H9 (cell line): ENCODE data around the gene WDR91. TPM values are rescaled to one million over a fixed set of nuclear protein-coding genes. Genes with fewer than 3 reads are reported as not detected.

ENCODE experiments used
- DNase-seq: peaks from one replicate; pipeline ENCODE4 v3.0.0-alpha.2; 2017
- H2AFZ ChIP-seq: one replicate; pipeline ENCODE4 v1.6.1; 2013; ENCODE audit warnings: mild to moderate bottlenecking, low read length, control low read depth, moderate library complexity
- H2AK5ac ChIP-seq: 2 replicates; pipeline ENCODE4 v1.6.1; 2013; ENCODE audit warnings: low read length, control low read depth, mixed read lengths; ENCODE audit not compliant: insufficient read length
- H2BK120ac ChIP-seq: one replicate; pipeline ENCODE4 v1.6.1; 2013; ENCODE audit warnings: low read depth, mild to moderate bottlenecking, low read length, control low read depth, inconsistent platforms; ENCODE audit not compliant: poor library complexity, severe bottlenecking
- H2BK12ac ChIP-seq: 2 replicates; pipeline ENCODE4 v1.6.1; 2013; ENCODE audit warnings: low read length, control low read depth, mixed read lengths, low read depth; ENCODE audit not compliant: insufficient read length
- H2BK15ac ChIP-seq: 2 replicates; pipeline ENCODE4 v1.6.1; 2013; ENCODE audit warnings: low read depth, low read length, control low read depth
- H2BK20ac ChIP-seq: one replicate; pipeline ENCODE4 v1.6.1; 2013; ENCODE audit warnings: low read depth, mild to moderate bottlenecking, low read length, control low read depth, inconsistent platforms; ENCODE audit not compliant: poor library complexity, severe bottlenecking
- H2BK5ac ChIP-seq: 2 replicates; pipeline ENCODE4 v1.6.1; 2013; ENCODE audit warnings: low read length, control low read depth, mixed read lengths; ENCODE audit not compliant: insufficient read length
- H3K14ac ChIP-seq: 2 replicates; pipeline ENCODE4 v1.6.1; 2013; ENCODE audit warnings: low read length, control low read depth; ENCODE audit not compliant: insufficient read depth
- H3K18ac ChIP-seq: 2 replicates; pipeline ENCODE4 v1.6.1; 2013; ENCODE audit warnings: low read depth, mild to moderate bottlenecking, mixed read lengths, low read length, control low read depth; ENCODE audit not compliant: insufficient read length
- H3K23ac ChIP-seq: 2 replicates; pipeline ENCODE4 v1.6.1; 2013; ENCODE audit warnings: low read length, control low read depth, mixed read lengths, low read depth; ENCODE audit not compliant: insufficient read length
- H3K23me2 ChIP-seq: 2 replicates; pipeline ENCODE4 v1.6.1; 2013; ENCODE audit warnings: low read depth, mild to moderate bottlenecking, mixed read lengths, low read length, control low read depth; ENCODE audit not compliant: insufficient read length, poor library complexity, severe bottlenecking
- H3K27ac ChIP-seq: 2 replicates; pipeline ENCODE4 v1.5.1; 2013; ENCODE audit warnings: low read length, control low read depth, mixed read lengths, low read depth; ENCODE audit not compliant: insufficient read length
- H3K27me3 ChIP-seq: 2 replicates; pipeline ENCODE4 v1.6.1; 2013; ENCODE audit warnings: low read length, control low read depth, inconsistent platforms; ENCODE audit not compliant: insufficient read depth
- H3K4ac ChIP-seq: 2 replicates; pipeline ENCODE4 v1.6.1; 2013; ENCODE audit warnings: low read depth, mild to moderate bottlenecking, control low read depth, inconsistent platforms, low read length, moderate library complexity
- H3K4me1 ChIP-seq: 2 replicates; pipeline ENCODE4 v1.6.1; 2013; ENCODE audit warnings: low read length, control low read depth, inconsistent platforms; ENCODE audit not compliant: insufficient read depth
- H3K4me2 ChIP-seq: 2 replicates; pipeline ENCODE4 v1.6.1; 2013; ENCODE audit warnings: low read length, control low read depth, mixed read lengths; ENCODE audit not compliant: insufficient read length, insufficient read depth
- H3K56ac ChIP-seq: 2 replicates; pipeline ENCODE4 v1.6.1; 2013; ENCODE audit warnings: low read depth, mild to moderate bottlenecking, mixed read lengths, low read length, control low read depth; ENCODE audit not compliant: insufficient read length
- H3K79me1 ChIP-seq: 2 replicates; pipeline ENCODE4 v1.6.1; 2013; ENCODE audit warnings: low read depth, mild to moderate bottlenecking, moderate library complexity, low read length, control low read depth, inconsistent platforms; ENCODE audit not compliant: insufficient read depth, poor library complexity, severe bottlenecking
- H3K79me2 ChIP-seq: 2 replicates; pipeline ENCODE4 v1.6.1; 2013; ENCODE audit warnings: low read length, control low read depth, inconsistent platforms; ENCODE audit not compliant: insufficient read depth
- H3K9ac ChIP-seq: 2 replicates; pipeline ENCODE4 v1.6.1; 2013; ENCODE audit warnings: low read length, control low read depth, mixed read lengths; ENCODE audit not compliant: insufficient read length; ENCODE audit errors: extremely low read depth
- H3K9me3 ChIP-seq: one replicate; pipeline ENCODE4 v1.6.1; 2013; ENCODE audit warnings: low read depth, low read length, inconsistent platforms; ENCODE audit not compliant: control insufficient read depth
- H3T11ph ChIP-seq: one replicate; pipeline ENCODE4 v1.6.1; 2013; ENCODE audit warnings: mild to moderate bottlenecking, low read length, control low read depth, inconsistent platforms
- H4K20me1 ChIP-seq: one replicate; pipeline ENCODE4 v1.6.1; 2013; ENCODE audit not compliant: control insufficient read depth, insufficient read length, insufficient read depth
- H4K5ac ChIP-seq: 2 replicates; pipeline ENCODE4 v1.6.1; 2013; ENCODE audit warnings: low read depth, mild to moderate bottlenecking, mixed read lengths, low read length, control low read depth; ENCODE audit not compliant: insufficient read length
- H4K8ac ChIP-seq: replicated peaks from 2 replicates; pipeline ENCODE4 v1.6.1; 2013; ENCODE audit warnings: low read length, control low read depth, mixed read lengths, low read depth; ENCODE audit not compliant: insufficient read length
- H4K91ac ChIP-seq: 2 replicates; pipeline ENCODE4 v1.6.1; 2013; ENCODE audit warnings: low read depth, mild to moderate bottlenecking, moderate library complexity, mixed read lengths, low read length, control low read depth; ENCODE audit not compliant: insufficient read length
- H3K27ac Mint-ChIP-seq, 3 experiments: 2 replicates in 2 of 3; 3 replicates in 1 of 3; pipeline ENCODE4 v1.8.0; 2020 to 2021; ENCODE audit warnings: mixed read lengths in 3 of 3, mild to moderate bottlenecking in 1 of 3, moderate library complexity in 1 of 3
- H3K27me3 Mint-ChIP-seq: 2 replicates; pipeline ENCODE4 v1.8.0; 2021; ENCODE audit warnings: low read depth, mild to moderate bottlenecking, moderate library complexity, mixed read lengths
- H3K36me3 Mint-ChIP-seq, 3 experiments: 2 replicates in 2 of 3; 3 replicates in 1 of 3; pipeline ENCODE4 v1.8.0; 2020 to 2021; ENCODE audit warnings: low read depth in 3 of 3, mixed read lengths in 3 of 3; ENCODE audit not compliant: insufficient read depth in 1 of 3
- H3K4me1 Mint-ChIP-seq, 2 experiments: 2 replicates each; pipeline ENCODE4 v1.8.0; 2020; ENCODE audit warnings: mixed read lengths in 2 of 2
- H3K4me3 Mint-ChIP-seq, 2 experiments: 2 replicates in 1 of 2; 3 replicates in 1 of 2; pipeline ENCODE4 v1.8.0; 2020 to 2021; ENCODE audit warnings: mild to moderate bottlenecking in 2 of 2, mixed read lengths in 2 of 2, moderate library complexity in 1 of 2
- H3K9me3 Mint-ChIP-seq, 2 experiments: 2 replicates in 1 of 2; 3 replicates in 1 of 2; pipeline ENCODE4 v1.8.0; 2020; ENCODE audit warnings: mild to moderate bottlenecking in 2 of 2, mixed read lengths in 2 of 2, moderate library complexity in 1 of 2
- CTCF ChIP-seq: fragments of 200-600 bp; sonication (generic); conservative IDR thresholded peaks from 3 replicates; pipeline ENCODE4 v1.8.0; 2021; ENCODE audit warnings: antibody characterized with exemption, mild to moderate bottlenecking
- WGBS: extraction: QIAGEN DNeasy Blood & Tissue Kit; methylation state at CpG from one replicate; pipeline ENCODE4 v1.1.7; 2013; ENCODE audit warnings: missing lambda C conversion rate, low lambda C conversion rate, mixed read lengths; ENCODE audit not compliant: insufficient read length; ENCODE audit errors: extremely low coverage; 5-methylcytosine and 5-hydroxymethylcytosine counted together
- total RNA-seq: library from RNA; stranded (reverse); gene quantifications from 2 replicates; pipeline ENCODE4 v1.2.1, GENCODE V29; 2021

WDR91 gene
- total RNA-seq, 1 experiment from 2014 or later, result 9.4 TPM

DNA sequence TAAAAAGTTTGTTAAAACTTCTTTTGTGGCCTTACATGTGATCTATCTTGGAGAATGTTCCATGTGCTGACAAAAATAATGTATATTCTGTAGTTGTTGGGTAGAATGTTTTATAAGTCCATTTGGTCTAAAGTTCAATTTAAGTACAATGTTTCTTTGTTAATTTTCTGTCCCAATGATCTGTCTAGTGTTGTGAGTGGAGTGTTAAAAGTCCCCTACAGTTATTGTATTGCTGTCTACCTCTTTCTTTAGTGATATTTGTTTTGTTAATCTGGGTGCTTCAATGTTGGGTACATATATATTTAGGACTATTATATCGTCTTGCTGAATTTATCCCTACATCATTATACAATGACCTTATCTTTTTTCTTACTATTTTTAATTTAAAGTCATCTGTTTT lies 56.6 kb downstream of the WDR91 start:
- Mint-ChIP-seq H3K36me3 (peaks cover 16 to 50% (median 38%) of the 10 kb centered on the region in 3 experiments), H3K9me3 (peaks cover 32 to 40% of the 10 kb centered on the region in 2 experiments), H3K4me3 (no peak overlapping the region), H3K4me1 (peaks cover 0 to 8% of the 10 kb centered on the region in 2 experiments; a peak in 2 of 4 replicates), H3K27me3 (peaks cover 5% of the 10 kb centered on the region), H3K27ac (no peak overlapping the region)
- DNase-seq, result no peak
- Histone ChIP-seq H2AK5ac (no peak overlapping the region), H3K14ac (no peak overlapping the region), H2BK20ac (no peak overlapping the region), H3K79me2 (no peaks in the 10 kb centered on the region), H4K8ac (no peak overlapping the region), H4K5ac (no peak overlapping the region), H3K9ac (no peak overlapping the region), H3K4me1 (no peaks in the 10 kb centered on the region), H2BK12ac (no peak overlapping the region), H4K91ac (no peak overlapping the region), H3K56ac (no peak overlapping the region), H3K4me2 (no peak overlapping the region), H3T11ph (no peak overlapping the region), H3K9me3 (no peaks in the 10 kb centered on the region), H3K23ac (no peak overlapping the region), H3K23me2 (no peaks in the 10 kb centered on the region), H3K79me1 (no peaks in the 10 kb centered on the region), H2AFZ (no peak overlapping the region), H3K4ac (no peak overlapping the region), H2BK5ac (no peak overlapping the region), H3K18ac (no peak overlapping the region), H3K27me3 (no peaks in the 10 kb centered on the region), H2BK15ac (no peak overlapping the region), H3K27ac (no peak overlapping the region), H2BK120ac (no peak overlapping the region), H4K20me1 (no peaks in the 10 kb centered on the region)
- no CpG with 5 or more reads among the region's 1 CpG for WGBS
- no peak for TF ChIP-seq CTCF
